HG03103 (cell line): ENCODE measurements around the gene XPO4.
"Not testable (repeated sequence)": the region's sequence is repeated elsewhere in the genome, so short reads cannot be mapped to it uniquely, and the experiment has no call there.

ENCODE experiments used
- ATAC-seq: cut with Tn5 transposase; IDR thresholded peaks from one replicate; pipeline ENCODE4 v1.9.1; 2021; ENCODE audit warnings: low read depth; ENCODE audit not compliant: unreplicated experiment

The XPO4 gene

DNA sequence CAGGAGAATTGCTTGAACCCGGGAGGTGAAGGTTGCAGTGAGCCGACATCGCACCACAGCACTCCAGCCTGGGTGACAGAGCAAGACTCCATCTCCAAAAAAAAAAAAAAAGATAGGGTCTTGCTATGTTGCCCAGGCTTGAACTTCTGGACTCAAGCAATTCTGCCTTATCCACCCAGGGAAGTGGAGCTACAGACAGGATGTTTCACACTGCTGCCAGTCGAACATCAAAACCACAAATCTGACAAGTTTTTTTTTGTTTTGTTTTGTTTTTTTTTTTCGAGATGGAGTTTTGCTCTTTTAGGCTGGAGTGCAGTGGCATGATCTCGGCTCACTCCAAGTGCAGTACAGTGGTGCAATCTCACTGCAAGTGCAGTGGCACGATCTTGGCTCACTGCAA is 10.8 kb downstream of the XPO4 start:
- no peak for ATAC-seq

DNA sequence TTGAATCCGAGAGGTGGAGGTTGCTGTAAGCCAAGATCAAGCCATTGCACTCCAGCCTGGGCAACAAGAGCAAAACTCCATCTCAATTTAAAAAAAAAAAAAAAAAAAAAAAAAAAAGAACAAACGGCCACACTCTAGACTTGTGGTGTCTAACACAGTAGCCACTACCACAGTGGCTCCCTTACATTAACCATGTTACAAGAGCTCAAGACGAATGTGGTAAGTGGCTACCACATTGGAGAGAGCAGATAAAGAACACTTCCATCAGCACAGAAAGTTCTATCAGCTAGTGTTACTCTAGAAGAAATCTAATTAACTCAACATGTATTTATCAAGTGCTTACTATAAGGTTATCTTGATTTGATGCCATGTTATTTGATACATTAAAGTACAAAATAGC is 11.5 kb downstream of the XPO4 start:
- no peak for ATAC-seq

DNA sequence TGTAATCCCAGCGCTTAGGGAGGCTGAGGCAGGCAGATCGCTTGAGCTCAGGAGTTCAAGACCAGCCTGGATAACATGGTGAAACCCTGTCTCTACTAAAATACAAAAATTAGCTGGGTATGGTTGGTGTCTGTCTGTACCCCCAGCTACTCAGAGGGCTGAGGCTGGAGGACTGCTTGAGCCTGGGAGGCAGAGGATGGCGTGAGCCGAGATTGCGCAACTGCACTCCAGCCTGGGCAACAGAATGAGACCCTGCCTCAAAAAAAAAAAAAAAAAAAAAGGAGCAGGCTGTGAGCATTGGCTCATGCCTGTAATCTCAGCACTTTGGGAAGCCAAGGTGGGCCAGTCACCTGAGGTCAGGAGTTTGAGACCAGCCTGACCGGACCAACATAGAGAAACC is 12.0 kb downstream of the XPO4 start:
- ATAC-seq = not testable (repeated sequence)

DNA sequence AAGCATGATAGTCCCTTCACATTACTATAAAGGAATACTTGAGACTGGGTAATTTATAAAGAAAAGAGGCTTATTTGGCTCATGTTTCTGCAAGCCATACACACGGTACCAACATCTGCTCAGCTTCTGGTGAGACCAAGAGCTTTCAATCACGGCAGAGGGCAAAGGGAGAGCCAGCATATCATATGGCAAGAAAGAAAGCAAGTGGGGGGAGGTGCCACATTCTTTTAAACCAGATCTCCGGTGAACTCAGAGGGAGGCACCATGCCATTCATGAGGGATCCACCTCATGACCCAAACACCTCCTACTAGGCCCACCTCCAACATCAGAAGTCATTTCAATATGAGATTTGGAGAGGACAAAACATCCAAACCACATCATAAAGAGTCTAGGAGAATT is 20.3 kb downstream of the XPO4 start:
- ATAC-seq = no peak

DNA sequence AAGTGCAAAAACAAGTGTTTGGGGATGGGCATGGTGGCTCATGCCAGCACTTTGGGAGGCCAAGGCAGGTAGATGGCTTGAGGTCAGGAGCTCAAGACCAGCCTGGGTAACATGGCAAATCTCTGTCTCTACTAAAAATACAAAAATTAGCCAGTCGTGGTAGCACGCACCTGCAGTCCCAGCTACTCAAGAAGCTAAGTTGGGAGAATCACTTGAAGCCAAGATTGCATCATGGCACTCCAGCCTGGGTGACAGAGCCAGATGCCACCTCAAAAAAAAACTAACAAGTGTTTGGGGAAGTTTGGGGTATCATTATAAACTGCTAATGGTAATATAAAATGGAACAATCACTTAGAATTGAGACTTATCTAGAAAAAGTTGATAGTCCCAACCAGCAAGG is 24.6 kb downstream of the XPO4 start:
- no peak for ATAC-seq

DNA sequence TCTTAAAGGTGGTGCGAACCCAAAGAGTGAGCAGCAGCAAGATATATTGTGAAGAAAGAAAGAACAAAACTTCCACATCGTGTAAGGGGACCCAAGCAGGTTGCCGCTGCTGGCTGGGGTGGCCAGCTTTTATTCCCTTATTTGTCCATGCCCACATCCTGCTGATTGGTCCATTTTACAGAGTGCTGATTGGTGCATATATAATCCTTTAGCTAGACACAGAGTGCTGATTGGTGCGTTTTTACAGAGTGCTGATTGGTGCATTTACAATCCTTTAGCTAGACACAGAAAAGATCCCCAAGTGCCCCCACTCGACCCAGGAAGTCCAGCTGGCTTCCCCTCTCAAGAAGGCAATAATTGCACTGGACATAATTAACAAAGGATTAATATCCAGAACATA is 25.7 kb downstream of the XPO4 start:
- ATAC-seq = not testable (repeated sequence)

DNA sequence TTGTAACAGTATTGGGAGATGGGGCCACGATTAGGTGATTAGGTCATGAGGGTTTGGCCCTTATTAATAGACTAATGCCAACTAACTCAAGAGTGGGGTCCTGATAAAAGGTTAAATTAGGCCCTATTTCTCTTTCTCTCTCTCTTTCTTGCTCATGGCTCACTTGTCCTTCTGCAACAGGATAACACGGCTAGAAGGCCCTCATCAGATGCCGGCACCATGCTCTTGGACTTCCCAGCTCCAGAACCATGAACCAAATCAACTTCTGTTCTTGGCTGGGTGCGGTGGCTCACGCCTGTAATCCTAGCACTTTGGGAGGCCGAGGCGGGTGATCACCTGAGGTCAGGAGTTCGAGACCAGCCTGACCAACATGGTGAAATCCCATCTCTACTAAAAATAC is 28.1 kb downstream of the XPO4 start:
- ATAC-seq = not testable (repeated sequence)

DNA sequence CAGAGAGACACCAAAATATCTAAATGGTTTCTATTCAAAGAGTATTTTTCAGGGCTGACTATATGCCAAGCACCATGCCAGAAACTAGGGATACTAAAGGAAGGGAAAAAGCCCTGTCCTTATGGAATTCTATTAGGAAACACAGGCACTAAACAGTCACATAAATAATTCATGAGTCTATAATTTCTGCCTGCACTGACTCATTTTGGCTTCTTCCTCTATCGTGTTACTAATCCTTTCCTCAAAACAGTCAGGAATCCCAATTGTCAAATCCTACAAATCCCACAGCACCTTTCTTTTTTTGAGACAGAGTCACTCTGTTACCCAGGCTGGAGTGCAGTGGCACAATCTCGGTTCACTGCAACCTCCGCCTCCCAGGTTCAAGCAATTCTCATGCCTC is 29.2 kb downstream of the XPO4 start:
- ATAC-seq = no peak

DNA sequence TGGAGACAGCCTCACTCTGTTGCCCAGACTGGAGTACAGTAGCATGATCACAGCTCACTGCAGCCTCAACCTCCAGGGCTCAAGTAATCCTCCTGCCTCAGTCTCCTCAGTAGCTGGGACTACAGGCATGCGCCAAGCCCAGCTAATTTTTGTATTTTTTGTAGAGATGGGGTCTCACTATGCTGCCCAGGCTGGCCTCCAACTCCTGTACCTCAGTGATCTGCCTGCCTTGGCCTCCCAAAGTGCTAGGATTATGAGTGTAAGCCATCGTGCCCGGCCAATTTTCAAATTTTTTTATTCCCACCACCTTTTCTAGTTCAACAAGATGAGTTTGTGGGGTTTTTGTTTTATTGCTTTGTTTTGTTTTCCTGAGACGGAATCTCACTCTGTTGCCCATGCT is 31.7 kb downstream of the XPO4 start:
- ATAC-seq = no peak

DNA sequence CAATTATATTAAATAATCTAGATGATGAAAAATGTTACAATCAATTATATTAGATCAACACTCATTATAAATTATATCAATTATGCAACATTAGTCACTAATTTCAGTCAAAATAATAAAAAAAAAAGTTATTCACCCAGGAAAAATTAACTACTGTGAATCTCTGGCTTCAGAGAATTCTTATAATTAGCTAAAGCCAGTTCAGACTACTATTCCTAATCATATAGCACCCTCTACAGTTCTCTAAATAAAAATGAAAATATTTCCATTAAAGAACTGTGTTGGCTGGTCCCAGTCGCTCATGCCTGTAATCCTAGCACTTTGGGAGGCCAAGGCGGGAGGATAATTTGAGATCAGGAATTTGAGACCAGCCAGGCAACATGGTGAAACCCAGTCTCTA is 33.0 kb downstream of the XPO4 start:
- no peak for ATAC-seq

DNA sequence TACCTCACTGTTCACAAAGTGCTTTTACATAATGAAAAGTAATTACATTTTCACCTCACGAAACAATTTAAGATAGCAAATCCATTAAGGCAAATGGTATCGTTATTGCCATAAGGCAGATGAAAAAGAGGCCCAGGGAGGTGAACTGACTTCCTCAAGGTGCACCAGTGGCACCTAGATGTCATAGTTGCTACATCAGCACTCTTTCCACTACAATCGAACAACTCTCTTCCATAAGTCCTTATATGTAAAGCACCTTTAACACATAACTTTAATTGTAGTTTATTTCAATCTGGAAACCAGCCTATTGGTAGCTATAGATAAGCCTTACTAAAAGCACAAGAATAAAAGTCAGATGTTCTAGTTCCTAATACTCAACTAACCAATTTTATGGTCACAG is 35.1 kb downstream of the XPO4 start:
- ATAC-seq = no peak

DNA sequence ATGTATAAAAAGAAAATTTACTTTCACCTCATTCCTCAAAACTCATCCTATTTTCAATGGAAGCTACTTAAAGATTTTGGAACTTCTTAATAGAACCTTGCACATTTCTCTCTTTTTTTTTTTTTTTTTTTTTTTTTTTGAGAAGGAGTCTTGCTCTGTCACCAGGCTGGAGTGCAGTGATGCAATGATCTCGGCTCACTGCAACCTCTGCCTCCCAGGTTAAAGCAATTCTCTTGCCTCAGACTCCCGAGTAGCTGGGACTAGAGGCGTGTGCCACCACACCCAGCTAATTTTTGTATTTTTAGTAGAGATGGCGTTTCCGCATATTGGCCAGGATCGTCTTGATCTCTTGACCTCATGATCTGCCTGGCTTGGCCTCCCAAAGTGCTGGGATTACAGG is 40.9 kb downstream of the XPO4 start:
- not testable (repeated sequence) for ATAC-seq

DNA sequence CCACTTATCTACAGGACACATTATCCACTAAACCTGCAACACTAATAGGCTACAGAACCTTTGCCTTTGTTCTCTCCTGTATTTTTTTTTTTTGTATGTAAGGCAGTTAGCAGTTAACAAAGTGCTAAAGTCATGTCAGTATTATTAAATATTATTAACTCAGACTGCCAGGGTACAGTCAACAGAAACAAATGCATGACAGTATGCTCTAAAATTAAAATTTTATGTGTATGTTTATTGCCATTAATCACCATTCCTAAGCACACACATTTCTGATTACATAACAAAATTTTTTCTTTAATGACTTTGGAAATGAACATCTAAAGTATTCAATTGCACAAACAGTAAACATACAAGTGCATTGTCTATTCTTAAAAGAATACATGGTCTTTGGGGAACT is 41.7 kb downstream of the XPO4 start:
- ATAC-seq = no peak

DNA sequence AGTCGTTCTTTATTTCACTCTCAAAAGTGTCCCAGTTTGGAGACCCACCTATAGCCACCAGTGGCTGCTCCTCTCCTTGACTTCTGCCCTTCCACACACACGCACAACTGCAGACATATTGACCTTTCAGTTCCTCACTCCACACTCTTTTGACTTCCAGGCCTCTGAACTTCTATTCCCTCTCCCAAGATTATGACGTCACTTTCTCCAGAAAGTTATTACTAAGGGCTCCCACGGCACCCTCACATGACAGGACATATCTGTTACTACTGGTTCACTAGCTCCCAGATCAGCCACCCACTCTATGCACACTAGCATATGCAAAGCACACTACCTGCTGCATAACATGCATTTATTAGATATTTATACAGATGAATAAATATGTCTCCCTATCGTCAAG is 45.9 kb downstream of the XPO4 start:
- ATAC-seq = no peak

DNA sequence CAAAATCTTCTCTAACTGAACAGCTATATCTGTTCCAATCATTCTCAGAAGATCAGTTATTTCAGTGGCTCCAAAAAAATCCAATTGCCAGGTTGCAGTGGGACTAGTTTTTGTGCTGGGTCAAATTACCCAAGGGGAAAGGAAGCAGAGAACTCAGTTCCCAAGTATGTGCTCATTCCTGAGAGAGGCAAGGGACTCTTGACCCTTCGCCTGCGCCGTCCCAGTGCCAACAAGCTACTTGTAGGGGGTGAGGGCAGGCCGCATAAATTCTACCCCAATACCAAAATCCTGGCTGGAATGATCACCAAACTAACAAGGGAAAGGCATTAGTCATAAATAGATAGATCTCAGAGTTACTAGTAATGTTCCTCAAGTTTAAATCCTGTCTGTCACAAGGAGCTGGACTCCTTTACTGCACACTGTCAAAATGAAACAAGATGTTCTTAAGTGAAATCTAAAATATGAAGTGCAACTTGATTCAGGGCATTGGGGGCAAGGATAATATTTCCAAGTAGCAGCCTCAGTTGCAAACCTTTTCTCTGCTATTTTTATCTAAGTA is 50.6 kb downstream of the XPO4 start:
- ATAC-seq = no peak

DNA sequence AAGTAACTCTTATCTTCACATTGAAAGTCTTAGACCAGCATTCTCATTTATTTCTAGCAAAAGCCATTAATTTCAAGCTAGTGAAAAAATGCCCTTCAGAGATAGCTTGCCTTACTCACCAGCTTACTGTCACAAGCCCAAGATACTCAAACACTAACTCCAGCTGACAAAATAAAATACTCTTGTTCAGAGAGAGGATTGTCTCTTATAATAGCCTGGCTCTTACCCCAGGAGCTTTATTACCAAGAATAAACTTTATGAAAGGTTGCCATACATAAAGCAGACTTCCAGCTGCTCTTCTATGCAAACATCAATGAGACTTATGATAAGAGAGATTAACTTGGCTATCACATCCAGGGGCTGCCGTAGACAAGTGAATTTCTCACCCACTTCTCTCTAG is 53.6 kb downstream of the XPO4 start:
- no peak for ATAC-seq

DNA sequence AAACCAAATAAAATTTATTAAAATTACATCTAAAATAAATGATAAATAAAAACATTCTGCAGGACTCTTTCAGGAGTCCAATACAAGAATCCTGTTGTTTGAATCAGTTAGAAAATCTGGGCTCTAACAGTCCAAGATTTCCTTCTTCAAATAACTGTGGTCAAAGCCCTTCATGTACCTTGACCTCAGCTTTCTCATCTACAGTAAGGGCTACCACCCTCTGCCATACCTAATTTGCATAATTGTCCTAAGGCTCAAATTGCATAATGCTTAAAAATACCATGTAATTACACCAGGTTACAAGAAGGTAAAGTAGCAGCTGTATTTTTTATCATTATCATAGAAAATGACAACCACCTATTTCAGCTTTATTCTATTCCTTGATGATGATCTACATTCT is 54.3 kb downstream of the XPO4 start:
- ATAC-seq = no peak

DNA sequence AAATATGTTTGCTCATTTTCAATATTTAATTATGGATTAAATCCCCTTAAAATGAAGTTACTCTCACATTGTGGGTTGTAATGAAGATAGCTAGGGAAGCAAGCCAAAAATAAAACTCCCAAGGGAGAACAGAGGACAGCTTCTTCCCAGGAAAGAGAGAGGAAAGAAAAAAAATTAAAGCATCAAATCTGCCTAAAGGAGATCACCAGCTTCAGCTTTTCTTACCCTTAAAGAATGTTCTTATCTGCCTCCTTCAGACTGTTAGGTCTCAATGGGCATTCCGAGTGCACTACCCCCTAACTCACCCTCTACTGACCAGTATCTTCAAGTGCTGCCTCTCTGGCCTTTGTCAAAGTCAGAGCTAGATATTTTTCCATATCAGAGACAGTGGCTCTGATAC is 55.2 kb downstream of the XPO4 start:
- no peak for ATAC-seq

DNA sequence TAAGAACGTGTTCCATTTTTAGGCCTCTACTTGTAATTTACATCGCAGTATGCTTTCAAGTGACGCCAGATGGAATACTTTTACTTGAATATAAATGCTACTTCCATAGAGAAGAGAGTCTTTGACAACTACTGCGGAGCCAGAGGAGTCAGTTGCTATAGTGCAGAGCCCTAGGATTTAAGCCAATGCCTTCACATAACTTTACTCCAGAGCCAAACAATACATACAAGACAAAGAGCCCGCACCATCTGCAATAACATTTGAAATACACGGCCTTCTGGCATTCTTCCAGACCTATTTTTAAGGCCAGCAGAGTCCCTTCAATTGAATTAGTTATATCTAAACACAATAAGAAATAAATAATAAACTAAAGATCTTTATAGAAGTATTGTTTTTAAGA is 59.4 kb downstream of the XPO4 start:
- ATAC-seq = no peak

DNA sequence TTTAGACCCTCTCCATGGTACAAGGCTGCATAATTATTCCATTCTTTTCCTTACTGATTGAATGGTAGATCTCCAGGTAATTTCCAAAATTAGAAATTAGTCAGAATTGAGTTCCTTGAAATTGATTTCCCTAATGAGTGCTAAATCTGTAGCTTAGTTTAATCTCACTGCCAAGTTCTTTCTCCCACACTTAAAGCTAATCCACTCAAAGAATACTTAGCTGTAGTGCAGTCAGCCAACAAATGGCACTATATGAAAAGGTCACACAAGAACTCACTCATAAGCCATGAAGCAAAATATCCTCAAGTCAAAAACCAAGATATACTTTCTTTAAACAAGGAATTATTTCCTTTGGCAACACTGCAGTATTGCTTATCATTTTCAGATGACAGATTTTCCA is 62.0 kb downstream of the XPO4 start:
- ATAC-seq = no peak

DNA sequence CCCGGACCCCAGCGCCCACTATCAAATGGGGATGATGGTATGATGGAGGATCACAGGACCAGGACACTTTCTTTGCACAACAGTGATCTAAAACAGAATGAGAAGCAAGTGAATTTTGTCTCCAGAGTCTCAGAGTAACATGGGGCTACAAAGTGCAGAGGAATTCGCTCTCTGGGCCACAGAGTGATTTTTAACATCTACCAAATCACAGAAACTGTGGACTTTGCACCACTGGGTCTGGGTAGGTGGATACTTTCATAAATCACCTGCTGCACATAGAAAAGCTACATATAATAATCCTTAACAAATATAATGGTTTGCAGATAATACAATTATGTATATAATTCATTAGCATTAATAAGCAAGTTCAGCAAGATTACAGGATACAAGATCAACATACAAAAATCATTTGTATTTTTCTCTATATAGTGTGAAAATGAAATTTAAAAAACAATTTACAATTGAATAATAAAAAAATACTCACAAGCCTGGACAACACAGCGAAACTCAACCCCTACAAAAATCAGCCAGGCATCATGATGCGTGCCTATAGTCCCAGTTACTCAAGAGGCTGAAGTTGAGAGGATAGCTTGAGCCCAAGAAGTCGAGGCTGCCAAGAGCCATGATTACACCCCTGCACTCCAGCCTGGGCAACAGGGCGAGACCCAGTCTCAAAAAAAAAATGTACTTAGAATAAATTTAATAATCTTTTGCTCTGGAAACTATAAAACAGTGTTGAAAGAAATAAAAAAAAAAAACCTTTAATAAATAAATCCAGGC is 68.5 kb downstream of the XPO4 start:
- no peak for ATAC-seq

DNA sequence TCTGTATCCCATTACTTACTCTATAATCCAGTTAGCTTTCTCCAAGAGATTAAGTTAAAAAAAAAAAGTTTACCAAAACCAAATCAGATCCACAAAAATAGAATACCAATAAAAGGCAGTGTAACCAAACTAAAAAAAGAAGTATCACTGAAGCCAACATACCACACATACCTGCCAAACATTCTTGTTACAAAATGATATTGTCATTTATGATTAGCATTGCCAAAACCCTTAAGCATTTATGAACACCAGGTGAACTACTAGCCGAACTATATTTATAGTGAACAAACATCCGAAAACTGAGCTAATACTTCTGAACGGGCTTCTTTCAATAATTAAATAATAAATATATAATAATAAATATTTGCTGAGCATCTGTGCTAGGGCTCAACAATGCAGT is 69.7 kb downstream of the XPO4 start:
- ATAC-seq = no peak

DNA sequence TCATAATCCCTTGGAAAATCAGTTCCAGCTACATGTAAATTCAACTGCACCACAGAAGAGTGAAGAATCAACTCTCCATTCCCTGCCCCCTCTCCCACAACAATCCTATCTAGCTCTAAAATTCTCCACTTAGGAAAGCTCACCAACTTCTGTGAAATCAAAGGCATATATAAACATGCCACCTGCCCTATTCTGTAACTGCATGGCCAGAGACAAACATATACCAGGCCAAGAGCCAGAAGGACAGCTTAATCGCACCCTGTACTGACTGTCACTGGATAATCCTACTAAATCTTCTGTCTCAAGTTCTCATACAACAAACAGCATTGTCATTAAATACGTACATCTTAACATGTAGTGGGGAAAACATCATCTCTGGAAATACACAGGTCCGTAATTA is 70.6 kb downstream of the XPO4 start:
- ATAC-seq = no peak
